Left lung (tissue), 10 donors: ENCODE measurements around the gene CLMP. TPM values are rescaled to one million over a fixed set of nuclear protein-coding genes. Genes with fewer than 3 reads are reported as not detected.

Experiments
- ATAC-seq: fragments of 200-7000 bp; cut with Tn5 transposase; one replicate; pipeline ENCODE4 v1.9.1; 2020; ENCODE audit warnings: moderate library complexity
- DNase-seq, 4 donors: peaks; one replicate each; pipeline ENCODE4 v3.0.0-alpha.2; 2013 to 2020
- H3K27ac ChIP-seq, 2 donors: fragments of 200-600 bp; sonication (generic) in 1 of 2; one replicate each; pipeline versions ENCODE4 v1.5.0 to v1.8.0; 2020 to 2021
- H3K27me3 ChIP-seq, 2 donors: fragments of 200-600 bp; sonication (generic) in 1 of 2; one replicate each; pipeline versions ENCODE4 v1.5.0 to v1.8.0; 2020 to 2021
- H3K36me3 ChIP-seq, 2 donors: fragments of 200-600 bp; sonication (generic) in 1 of 2; one replicate each; pipeline versions ENCODE4 v1.5.0 to v1.8.0; 2020 to 2021
- H3K4me1 ChIP-seq, 2 donors: fragments of 200-600 bp; one replicate each; pipeline ENCODE4 v1.8.0; 2021
- H3K4me3 ChIP-seq, 2 donors: fragments of 200-600 bp; sonication (generic) in 1 of 2; one replicate each; pipeline versions ENCODE4 v1.5.0 to v1.8.0; 2020 to 2021; ENCODE audit warnings: mild to moderate bottlenecking in 1 of 2
- H3K9me3 ChIP-seq, 2 donors: fragments of 200-600 bp; sonication (generic) in 1 of 2; one replicate each; pipeline versions ENCODE4 v1.5.0 to v1.8.0; 2020 to 2021
- intact Hi-C, 2 donors: fragments of 100-400 bp; cut with DNase I; formaldehyde crosslinking; loops; one replicate each; pipeline versions ENCODE4 v1.11.2 to v1.14.2; 2022
- polyA plus RNA-seq, 6 donors: library from polyadenylated mRNA; unstranded; fragments of 120-200 nt; gene quantifications; one replicate each; pipeline ENCODE4 v1.2.1, GENCODE V29; 2013; ENCODE audit not compliant: insufficient read length in 6 of 6
- total RNA-seq, 2 donors: library from RNA; stranded (reverse); fragmentation: NEBNext Ultra II Directional; extraction: Animal tissue kit (Norgen Biotek cat#: 25700); gene quantifications; one replicate each; pipeline ENCODE4 v1.2.1, GENCODE V29; 2021
- TF ChIP-seq, protein P1 (sequence below), 2 donors: fragments of 200-600 bp; sonication (generic) in 1 of 2; IDR thresholded peaks; one replicate each; pipeline versions ENCODE4 v1.5.0 to v1.8.0; 2021; ENCODE audit warnings: antibody characterized with exemption in 2 of 2
- donor health status: DM: no; HTN: yes; CAD: no.
- donor health status: DM: no; HTN: no; CAD: no.

The CLMP gene
- total and polyA plus RNA-seq, 8 donors = 16.5 to 22.5 (median 18.1) TPM

DNA sequence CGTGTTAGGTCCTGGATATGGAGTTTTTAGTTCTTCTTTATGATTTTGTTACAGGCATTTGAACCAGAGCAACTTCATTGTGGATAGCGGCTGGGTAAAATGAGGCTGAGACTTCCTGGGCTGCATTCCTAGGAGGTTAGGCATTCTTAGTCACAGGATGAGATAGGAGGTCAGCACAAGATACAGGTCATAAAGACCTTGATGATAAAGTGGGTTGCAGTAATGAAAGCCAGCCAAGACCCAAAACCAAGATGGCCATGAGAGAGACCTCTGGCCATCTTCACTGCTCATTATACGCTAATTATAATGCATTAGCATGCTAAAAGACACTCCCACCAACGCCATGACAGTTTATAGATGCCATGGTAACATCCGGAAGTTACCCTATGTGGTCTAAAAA, 23.4 kb upstream of the CLMP start:
- TF ChIP-seq, protein P1, sequence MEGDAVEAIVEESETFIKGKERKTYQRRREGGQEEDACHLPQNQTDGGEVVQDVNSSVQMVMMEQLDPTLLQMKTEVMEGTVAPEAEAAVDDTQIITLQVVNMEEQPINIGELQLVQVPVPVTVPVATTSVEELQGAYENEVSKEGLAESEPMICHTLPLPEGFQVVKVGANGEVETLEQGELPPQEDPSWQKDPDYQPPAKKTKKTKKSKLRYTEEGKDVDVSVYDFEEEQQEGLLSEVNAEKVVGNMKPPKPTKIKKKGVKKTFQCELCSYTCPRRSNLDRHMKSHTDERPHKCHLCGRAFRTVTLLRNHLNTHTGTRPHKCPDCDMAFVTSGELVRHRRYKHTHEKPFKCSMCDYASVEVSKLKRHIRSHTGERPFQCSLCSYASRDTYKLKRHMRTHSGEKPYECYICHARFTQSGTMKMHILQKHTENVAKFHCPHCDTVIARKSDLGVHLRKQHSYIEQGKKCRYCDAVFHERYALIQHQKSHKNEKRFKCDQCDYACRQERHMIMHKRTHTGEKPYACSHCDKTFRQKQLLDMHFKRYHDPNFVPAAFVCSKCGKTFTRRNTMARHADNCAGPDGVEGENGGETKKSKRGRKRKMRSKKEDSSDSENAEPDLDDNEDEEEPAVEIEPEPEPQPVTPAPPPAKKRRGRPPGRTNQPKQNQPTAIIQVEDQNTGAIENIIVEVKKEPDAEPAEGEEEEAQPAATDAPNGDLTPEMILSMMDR (IDR thresholded peaks at IDR 0.05) = no peak
- intact Hi-C loops = no loop called here
- Histone ChIP-seq H3K4me3 (no peak overlapping the region), H3K4me1 (peaks cover 0 to 5% of the 10 kb centered on the region in 2 donors), H3K27ac (no peak overlapping the region), H3K36me3 (no peaks in the 10 kb centered on the region), H3K9me3 (peaks cover 0 to 5% of the 10 kb centered on the region in 2 donors), H3K27me3 (peaks cover 0 to 8% of the 10 kb centered on the region in 2 donors)
- DNase-seq = no peak
- ATAC-seq = no peak

DNA sequence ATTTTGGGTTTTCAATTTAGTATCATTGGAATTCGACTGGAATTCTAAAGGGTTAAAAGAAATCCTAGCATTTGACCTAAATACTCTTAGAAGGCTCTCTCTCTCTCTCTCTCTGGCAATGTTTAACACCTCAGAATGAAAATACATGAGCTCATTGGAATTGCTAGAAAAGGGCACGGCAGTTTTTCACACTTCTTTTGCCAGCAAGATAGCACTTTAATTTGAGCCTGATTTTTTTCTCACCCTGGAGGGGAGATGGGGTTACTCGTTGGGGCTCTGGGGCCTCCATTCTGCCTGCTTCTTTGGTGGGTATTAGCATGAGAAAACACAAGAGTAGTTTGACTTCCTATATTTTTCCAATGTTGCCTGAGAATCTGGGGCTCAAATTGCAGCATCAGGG, 22.8 kb upstream of the CLMP start:
- no peak for ATAC-seq

DNA sequence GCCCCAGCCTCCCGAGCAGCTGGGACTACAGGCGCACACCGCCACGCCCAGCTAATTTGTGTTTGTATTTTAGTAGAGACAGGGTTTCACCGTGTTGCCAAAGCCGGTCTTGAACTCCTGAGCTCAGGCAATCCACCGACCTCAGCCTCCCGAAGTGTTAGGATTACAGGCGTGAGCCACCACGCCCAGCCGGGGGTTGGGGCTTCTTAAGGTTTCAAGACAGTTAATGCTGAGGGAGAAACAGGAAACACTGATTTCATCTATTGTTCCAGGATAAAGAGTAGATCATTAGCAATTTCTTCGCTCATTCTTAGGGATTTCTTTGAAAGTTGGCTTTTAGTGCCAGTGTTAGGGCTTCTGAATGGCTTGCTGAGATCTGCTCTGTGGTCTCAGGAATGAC, 21.2 kb upstream of the CLMP start:
- no peaks in the 10 kb centered on the region for H3K9me3 ChIP-seq
- ATAC-seq (no peak), DNase-seq (no peak)
- intact Hi-C loops = no loop called here
- no peaks in the 10 kb centered on the region for H3K36me3 ChIP-seq
- TF ChIP-seq, protein P1 (IDR thresholded peaks at IDR 0.05) = no peak
- no peak overlapping the region for H3K4me3 ChIP-seq
- peaks cover 0 to 31% of the 10 kb centered on the region in 2 donors for H3K27me3 ChIP-seq
- no peak overlapping the region for H3K27ac ChIP-seq
- peaks cover 0 to 5% of the 10 kb centered on the region in 2 donors for H3K4me1 ChIP-seq

More for the DNA sequence above, 22.8 kb upstream of the CLMP start:
- TF ChIP-seq, protein P1 (IDR thresholded peaks at IDR 0.05) = no peak
- intact Hi-C loops = no loop called here
- Histone ChIP-seq H3K27me3 (peaks cover 0 to 14% of the 10 kb centered on the region in 2 donors), H3K4me1 (peaks cover 0 to 5% of the 10 kb centered on the region in 2 donors), H3K4me3 (no peak overlapping the region), H3K9me3 (peaks cover 0 to 5% of the 10 kb centered on the region in 2 donors), H3K27ac (no peak overlapping the region), H3K36me3 (no peaks in the 10 kb centered on the region)
- DNase-seq = no peak

DNA sequence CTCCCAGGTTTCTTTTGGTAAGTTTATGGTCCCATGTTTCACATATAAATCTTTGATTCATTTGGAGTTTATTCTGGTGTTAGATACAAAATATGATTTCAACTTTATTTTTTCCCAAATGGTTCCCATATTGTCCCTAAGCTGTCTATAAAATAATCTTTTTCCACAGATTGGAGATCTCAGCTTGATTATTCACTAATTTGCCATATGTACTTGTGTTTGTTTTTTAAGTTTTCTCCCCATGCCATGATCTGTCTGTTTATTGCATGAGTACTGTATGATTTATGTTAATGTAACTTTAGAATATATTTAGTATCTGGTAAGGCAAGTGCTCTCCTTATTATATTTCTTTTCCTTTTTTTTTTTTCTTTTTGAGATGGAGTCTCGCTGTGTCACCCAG, 19.9 kb upstream of the CLMP start:
- DNase-seq (no peak), ATAC-seq (no peak)
- no peaks in the 10 kb centered on the region for H3K36me3 ChIP-seq
- H3K4me3 ChIP-seq = no peak overlapping the region
- TF ChIP-seq, protein P1 (IDR thresholded peaks at IDR 0.05) = no peak
- intact Hi-C loops = no loop called here
- H3K4me1 ChIP-seq = peaks cover 0 to 5% of the 10 kb centered on the region in 2 donors
- H3K27ac ChIP-seq = no peak overlapping the region
- no peaks in the 10 kb centered on the region for H3K9me3 ChIP-seq
- H3K27me3 ChIP-seq = peaks cover 0 to 41% of the 10 kb centered on the region in 2 donors

DNA sequence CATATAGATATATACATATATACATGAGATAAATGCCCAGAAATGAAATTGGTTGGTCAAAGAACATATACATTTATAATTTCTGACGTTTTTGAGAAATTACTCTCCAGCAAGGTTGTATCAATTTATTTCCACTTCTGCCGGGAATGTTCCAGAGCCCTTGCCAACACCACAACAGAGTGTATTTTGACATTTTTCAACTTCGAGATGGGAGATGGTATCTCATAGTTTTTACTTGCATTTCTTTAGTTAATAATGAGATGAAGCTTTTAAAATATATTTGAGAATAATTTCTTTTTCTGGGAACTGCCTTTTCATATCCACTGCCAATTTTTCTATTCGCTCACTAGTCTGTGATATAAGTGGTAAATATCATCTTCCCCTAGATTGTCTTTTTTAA, 19.3 kb upstream of the CLMP start:
- H3K4me3 ChIP-seq = no peak overlapping the region
- ATAC-seq (no peak), DNase-seq (no peak)
- no peaks in the 10 kb centered on the region for H3K36me3 ChIP-seq
- TF ChIP-seq, protein P1 (IDR thresholded peaks at IDR 0.05) = no peak
- H3K9me3 ChIP-seq = no peaks in the 10 kb centered on the region
- no peak overlapping the region for H3K27ac ChIP-seq
- peaks cover 0 to 5% of the 10 kb centered on the region in 2 donors for H3K4me1 ChIP-seq
- H3K27me3 ChIP-seq = peaks cover 0 to 41% of the 10 kb centered on the region in 2 donors
- intact Hi-C loops = no loop called here
